Cerebellar cortex (tissue), 1 donor: ENCODE measurements around the gene ZNF416.

Experiments used
- DNase-seq: peaks from one replicate; pipeline ENCODE4 v3.0.0-alpha.2; 2015; ENCODE audit warnings: low spot score

ZNF416 gene

DNA sequence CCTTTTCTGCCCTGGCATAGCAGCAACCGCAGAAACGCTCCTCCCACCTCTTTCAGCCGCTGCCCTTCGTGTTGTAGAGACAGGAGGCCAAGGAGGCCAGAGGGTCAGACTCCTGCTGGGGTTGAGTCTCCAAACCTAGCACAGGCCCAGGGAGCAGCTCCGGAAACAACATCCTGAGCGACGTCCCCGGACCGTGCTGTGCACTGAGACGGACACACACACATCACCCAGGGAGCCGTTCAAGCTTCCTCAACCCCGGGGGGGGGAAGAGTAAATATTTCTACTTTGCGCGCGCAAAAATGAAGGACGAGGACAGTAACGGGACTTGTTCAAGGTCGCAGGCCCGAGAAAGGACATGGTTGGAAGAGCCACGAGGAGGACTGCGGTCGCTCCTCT lies 19.7 kb downstream of the ZNF416 start:
- peak; percentile 11 for DNase-seq

DNA sequence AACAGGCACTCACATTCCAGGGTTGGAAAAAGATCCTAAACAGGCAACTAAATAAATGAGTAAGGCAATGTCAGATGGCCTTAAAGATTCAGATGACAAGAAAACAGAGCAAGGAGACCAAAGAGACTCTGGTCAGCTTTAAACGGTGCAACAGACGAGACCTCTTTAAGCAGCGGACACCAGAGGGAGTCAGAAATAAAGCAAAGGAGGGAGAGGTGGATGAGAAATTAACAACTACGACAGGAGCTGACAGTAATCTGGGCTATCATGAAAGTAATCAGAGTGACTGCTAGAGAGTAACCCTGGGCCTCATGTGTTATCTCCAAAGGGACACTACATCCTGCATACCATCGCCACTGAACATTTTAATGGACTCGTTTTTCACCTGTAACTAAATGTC lies 20.2 kb downstream of the ZNF416 start:
- DNase-seq, result peak; percentile 24

- DNase-seq, result no peak
Observed at GRCh38 chr19:57557659-57558058, 21.1 kb downstream of the ZNF416 start.

DNA sequence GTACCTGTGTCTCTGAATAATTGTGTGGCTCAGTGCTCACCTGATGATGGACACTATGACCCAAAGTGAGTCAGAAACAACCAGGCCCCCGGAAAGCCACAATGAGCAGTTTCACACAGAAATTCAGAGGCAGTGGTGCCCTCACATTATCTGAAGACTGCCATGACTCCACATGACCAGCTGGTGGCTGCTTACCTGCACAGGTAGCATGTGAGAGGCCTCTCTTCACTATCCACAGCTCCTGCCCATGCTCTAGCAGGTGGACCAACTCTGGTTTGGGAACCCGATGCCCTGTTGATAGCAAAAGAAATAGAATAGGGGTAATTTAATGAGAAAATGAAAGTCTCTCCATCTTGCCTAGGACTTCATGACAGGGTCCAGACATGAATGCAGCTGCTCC lies 26.3 kb downstream of the ZNF416 start:
- DNase-seq, result no peak

DNA sequence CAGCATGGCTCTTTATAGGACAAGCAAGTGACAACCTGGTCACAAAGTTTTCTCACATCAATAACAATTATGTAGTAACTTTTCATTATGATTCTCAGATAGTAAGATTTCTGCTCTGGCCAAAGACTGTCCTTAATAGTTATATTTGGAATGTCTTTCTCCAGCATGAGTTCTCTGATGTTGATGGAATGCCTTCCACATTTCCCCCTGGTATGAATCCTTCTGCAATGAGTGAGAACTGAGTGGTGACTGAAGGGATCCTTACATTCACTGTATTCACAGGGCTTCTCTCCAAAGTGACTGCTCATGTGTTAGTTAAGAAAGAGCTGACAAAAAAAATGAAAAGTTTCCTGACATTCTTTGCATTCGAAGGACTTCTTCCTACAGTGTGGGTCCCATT lies 32.2 kb downstream of the ZNF416 start:
- DNase-seq, result no peak

DNA sequence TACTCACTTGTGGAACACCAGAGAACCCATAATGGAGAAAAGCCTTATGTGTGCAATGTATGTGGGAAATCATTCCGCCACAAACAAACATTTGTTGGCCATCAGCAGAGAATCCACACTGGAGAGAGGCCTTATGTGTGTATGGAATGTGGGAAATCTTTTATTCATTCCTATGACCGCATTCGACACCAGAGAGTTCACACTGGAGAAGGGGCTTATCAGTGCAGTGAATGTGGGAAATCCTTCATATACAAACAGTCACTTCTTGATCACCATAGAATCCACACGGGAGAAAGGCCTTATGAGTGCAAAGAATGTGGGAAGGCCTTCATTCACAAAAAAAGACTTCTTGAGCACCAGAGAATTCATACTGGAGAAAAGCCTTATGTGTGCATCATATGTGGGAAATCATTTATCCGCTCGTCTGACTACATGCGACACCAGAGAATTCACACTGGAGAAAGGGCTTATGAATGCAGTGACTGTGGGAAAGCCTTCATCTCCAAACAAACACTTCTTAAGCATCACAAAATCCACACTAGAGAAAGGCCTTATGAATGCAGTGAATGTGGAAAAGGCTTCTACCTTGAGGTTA lies 40.7 kb downstream of the ZNF416 start:
- DNase-seq, result no peak

- peak; percentile 96 for DNase-seq
Observed at GRCh38 chr19:57527136-57527881, 51.4 kb downstream of the ZNF416 start, which contains the start of gene ZNF549. ZNF549 (plus strand) TSS chr19:57527356; CDS start chr19:57527574, 218 bp downstream.
